DND-41 (cell line): ENCODE measurements around the gene WNT5B.

Experiments
- ATAC-seq: fragments of 200-7000 bp; cut with Tn5 transposase; 3 replicates; pipeline ENCODE4 v1.9.1; 2021; ENCODE audit warnings: low read depth; ENCODE audit not compliant: insufficient read depth
- DNase-seq: peaks from one replicate; pipeline ENCODE4 v3.0.0-alpha.2; 2020
- H2AFZ ChIP-seq: 2 replicates; pipeline ENCODE4 v1.6.0; 2012; ENCODE audit warnings: low read depth, low read length
- H3K27ac ChIP-seq: 2 replicates; pipeline ENCODE4 v1.5.1; 2012; ENCODE audit warnings: low read length, inconsistent platforms
- H3K27me3 ChIP-seq: fragments of 200-600 bp; sonication (generic); 2 replicates; pipeline ENCODE4 v1.6.0; 2012; ENCODE audit warnings: low read length, mild to moderate bottlenecking, inconsistent platforms; ENCODE audit not compliant: insufficient read depth, poor library complexity
- H3K36me3 ChIP-seq: 2 replicates; pipeline ENCODE4 v1.5.1; 2012; ENCODE audit warnings: low read length, inconsistent platforms; ENCODE audit not compliant: insufficient read depth
- H3K4me1 ChIP-seq: 2 replicates; pipeline ENCODE4 v1.5.1; 2012; ENCODE audit warnings: mild to moderate bottlenecking, low read length; ENCODE audit not compliant: insufficient read depth
- H3K4me2 ChIP-seq: 2 replicates; pipeline ENCODE4 v1.6.0; 2012; ENCODE audit warnings: mild to moderate bottlenecking, moderate library complexity, low read length, inconsistent platforms; ENCODE audit not compliant: insufficient read depth
- H3K4me3 ChIP-seq, 2 experiments: fragments of 200-600 bp in 1 of 2; shearing (Covaris generic) in 1 of 2; 2 replicates each; pipeline ENCODE4 v1.5.1; 2012 to 2016; ENCODE audit warnings: inconsistent platforms in 2 of 2, low read length in 2 of 2, mild to moderate bottlenecking in 2 of 2, low read depth in 1 of 2, moderate library complexity in 1 of 2
- H3K79me2 ChIP-seq: 2 replicates; pipeline ENCODE4 v1.6.0; 2012; ENCODE audit warnings: low read length, inconsistent platforms; ENCODE audit not compliant: insufficient read depth
- H3K9ac ChIP-seq: 2 replicates; pipeline ENCODE4 v1.6.0; 2012; ENCODE audit warnings: low read depth, mild to moderate bottlenecking, inconsistent platforms, low read length, moderate library complexity
- H3K9me3 ChIP-seq: 2 replicates; pipeline ENCODE4 v1.5.1; 2012; ENCODE audit warnings: low read length, moderate library complexity, mild to moderate bottlenecking, inconsistent platforms; ENCODE audit not compliant: insufficient read depth, severe bottlenecking
- H4K20me1 ChIP-seq: 2 replicates; pipeline ENCODE4 v1.6.0; 2012; ENCODE audit warnings: low read length; ENCODE audit not compliant: insufficient read depth
- EZH2 ChIP-seq: IDR thresholded peaks from 3 replicates; pipeline ENCODE4 v1.6.1; 2012; ENCODE audit warnings: borderline replicate concordance, low read depth, mild to moderate bottlenecking, moderate library complexity, low read length, inconsistent platforms; ENCODE audit not compliant: severe bottlenecking
- TF ChIP-seq, protein P1 (sequence below): IDR thresholded peaks from 2 replicates; pipeline ENCODE4 v1.5.1; 2012; ENCODE audit warnings: borderline replicate concordance, low read length, moderate library complexity, mild to moderate bottlenecking; ENCODE audit not compliant: poor library complexity, severe bottlenecking; ENCODE audit errors: extremely low read depth

Gene WNT5B

DNA sequence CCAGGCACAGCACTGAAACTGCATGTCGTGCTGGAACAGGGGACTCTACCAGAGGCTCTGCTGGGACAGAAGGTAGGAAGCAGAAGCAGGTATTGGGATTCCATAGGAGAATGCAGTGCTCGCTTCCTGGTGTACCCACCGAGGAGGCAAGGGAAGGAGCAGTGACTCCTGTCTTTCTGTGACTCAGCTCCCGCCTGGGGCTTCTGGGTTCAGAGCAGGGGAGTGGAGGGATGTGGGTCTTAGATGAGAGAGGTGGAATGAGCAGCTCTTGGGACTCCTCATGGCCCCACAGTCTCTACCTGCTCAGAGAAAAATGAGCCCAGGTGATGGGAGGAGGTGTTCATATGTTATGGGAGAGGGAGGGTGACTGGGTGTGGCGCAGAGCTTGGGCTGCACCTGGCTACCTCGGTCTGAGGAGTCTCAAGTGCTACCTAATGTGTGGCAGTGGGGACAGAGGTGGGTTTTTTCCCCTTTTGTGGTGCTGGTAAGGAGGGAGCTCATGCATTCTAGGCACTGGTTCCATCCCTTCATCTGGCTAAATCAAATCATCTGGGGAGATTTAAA is 26.3 kb downstream of the WNT5B start:
- Histone ChIP-seq H3K36me3 (no peaks in the 10 kb centered on the region), H2AFZ (no peak overlapping the region), H4K20me1 (no peaks in the 10 kb centered on the region), H3K79me2 (no peaks in the 10 kb centered on the region), H3K9ac (no peak overlapping the region), H3K27ac (no peak overlapping the region), H3K4me1 (no peaks in the 10 kb centered on the region), H3K9me3 (no peaks in the 10 kb centered on the region), H3K27me3 (peaks cover 7% of the 10 kb centered on the region), H3K4me3 (no peak overlapping the region), H3K4me2 (no peak overlapping the region)
- ATAC-seq (no peak), DNase-seq (no peak)
- TF ChIP-seq, protein P1, sequence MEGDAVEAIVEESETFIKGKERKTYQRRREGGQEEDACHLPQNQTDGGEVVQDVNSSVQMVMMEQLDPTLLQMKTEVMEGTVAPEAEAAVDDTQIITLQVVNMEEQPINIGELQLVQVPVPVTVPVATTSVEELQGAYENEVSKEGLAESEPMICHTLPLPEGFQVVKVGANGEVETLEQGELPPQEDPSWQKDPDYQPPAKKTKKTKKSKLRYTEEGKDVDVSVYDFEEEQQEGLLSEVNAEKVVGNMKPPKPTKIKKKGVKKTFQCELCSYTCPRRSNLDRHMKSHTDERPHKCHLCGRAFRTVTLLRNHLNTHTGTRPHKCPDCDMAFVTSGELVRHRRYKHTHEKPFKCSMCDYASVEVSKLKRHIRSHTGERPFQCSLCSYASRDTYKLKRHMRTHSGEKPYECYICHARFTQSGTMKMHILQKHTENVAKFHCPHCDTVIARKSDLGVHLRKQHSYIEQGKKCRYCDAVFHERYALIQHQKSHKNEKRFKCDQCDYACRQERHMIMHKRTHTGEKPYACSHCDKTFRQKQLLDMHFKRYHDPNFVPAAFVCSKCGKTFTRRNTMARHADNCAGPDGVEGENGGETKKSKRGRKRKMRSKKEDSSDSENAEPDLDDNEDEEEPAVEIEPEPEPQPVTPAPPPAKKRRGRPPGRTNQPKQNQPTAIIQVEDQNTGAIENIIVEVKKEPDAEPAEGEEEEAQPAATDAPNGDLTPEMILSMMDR: no peak
- no peak for TF ChIP-seq EZH2

- H3K4me1 ChIP-seq: peaks cover 4% of the 10 kb centered on the region
- no peaks in the 10 kb centered on the region for H3K9me3 ChIP-seq
- no peak overlapping the region for H2AFZ ChIP-seq
- no peaks in the 10 kb centered on the region for H4K20me1 ChIP-seq
- no peaks in the 10 kb centered on the region for H3K36me3 ChIP-seq
- no peak overlapping the region for H3K4me2 ChIP-seq
- H3K27ac ChIP-seq: no peak overlapping the region
- H3K79me2 ChIP-seq: no peaks in the 10 kb centered on the region
- H3K4me3 ChIP-seq: no peak overlapping the region
- TF ChIP-seq EZH2: no peak
- TF ChIP-seq, protein P1: no peak
- DNase-seq (no peak), ATAC-seq (no peak)
- H3K27me3 ChIP-seq: peaks cover 7% of the 10 kb centered on the region
- H3K9ac ChIP-seq: no peak overlapping the region
These were observed 27.9 kb downstream of the WNT5B start for GRCh38 chr12:1656902-1657301.

GRCh38 chr12:1657688-1658087 is 28.7 kb downstream of the WNT5B start:
- no peaks in the 10 kb centered on the region for H4K20me1 ChIP-seq
- H3K27me3 ChIP-seq: peaks cover 7% of the 10 kb centered on the region
- no peaks in the 10 kb centered on the region for H3K36me3 ChIP-seq
- H3K4me1 ChIP-seq: peaks cover 7% of the 10 kb centered on the region
- H3K4me2 ChIP-seq: no peak overlapping the region
- H3K79me2 ChIP-seq: no peaks in the 10 kb centered on the region
- no peak for DNase-seq
- ATAC-seq: no peak
- H3K9me3 ChIP-seq: no peaks in the 10 kb centered on the region
- no peak for TF ChIP-seq EZH2
- TF ChIP-seq, protein P1: no peak
- H3K4me3 ChIP-seq: no peak overlapping the region
- H3K27ac ChIP-seq: no peak overlapping the region
- H2AFZ ChIP-seq: no peak overlapping the region
- H3K9ac ChIP-seq: no peak overlapping the region
